Liver (tissue), 9 donors: ENCODE results near the gene TBX21. TPM values are rescaled to one million over a fixed set of nuclear protein-coding genes. Genes with fewer than 3 reads are reported as not detected.

Source experiments
- DNase-seq: peaks from one replicate; pipeline ENCODE4 v3.0.0-alpha.2; 2017; ENCODE audit warnings: low spot score
- H3K27ac ChIP-seq, 2 donors: one replicate each; pipeline ENCODE4 v1.7.0; 2013; ENCODE audit warnings: inconsistent platforms in 2 of 2, low read length in 2 of 2, control low read depth in 1 of 2, low read depth in 1 of 2, mild to moderate bottlenecking in 1 of 2
- H3K27me3 ChIP-seq, 4 donors: one replicate each; pipeline versions ENCODE4 v1.6.1 to v1.7.0; 2013; ENCODE audit warnings: low read length in 3 of 4, inconsistent platforms in 1 of 4, mild to moderate bottlenecking in 1 of 4, moderate library complexity in 1 of 4; ENCODE audit not compliant: control insufficient read depth in 4 of 4, insufficient read depth in 4 of 4
- H3K36me3 ChIP-seq, 4 donors: one replicate each; pipeline versions ENCODE4 v1.6.1 to v1.7.0; 2013; ENCODE audit warnings: low read length in 3 of 4, mild to moderate bottlenecking in 3 of 4, low read depth in 1 of 4, moderate library complexity in 1 of 4; ENCODE audit not compliant: control insufficient read depth in 4 of 4, insufficient read depth in 3 of 4
- H3K4me1 ChIP-seq, 4 donors: one replicate each; pipeline versions ENCODE4 v1.6.1 to v1.7.0; 2013; ENCODE audit warnings: low read length in 3 of 4, mild to moderate bottlenecking in 3 of 4, moderate library complexity in 1 of 4; ENCODE audit not compliant: control insufficient read depth in 4 of 4, insufficient read depth in 4 of 4
- H3K4me3 ChIP-seq, 3 donors: one replicate each; pipeline versions ENCODE4 v1.6.1 to v1.7.0; 2013; ENCODE audit warnings: low read length in 3 of 3, control low read depth in 1 of 3, low read depth in 1 of 3, mild to moderate bottlenecking in 1 of 3
- H3K9ac ChIP-seq, 2 donors: one replicate each; pipeline ENCODE4 v1.7.0; 2013; ENCODE audit warnings: low read length in 2 of 2, mild to moderate bottlenecking in 2 of 2, moderate library complexity in 2 of 2, control low read depth in 1 of 2, low read depth in 1 of 2
- H3K9me3 ChIP-seq, 4 donors: one replicate each; pipeline versions ENCODE4 v1.6.1 to v1.7.0; 2013; ENCODE audit warnings: low read length in 3 of 4; ENCODE audit not compliant: control insufficient read depth in 4 of 4
- EGR1 ChIP-seq, 2 donors: IDR thresholded peaks; 2 replicates each; pipeline ENCODE4 v1.6.1; 2016 to 2018; ENCODE audit warnings: antibody characterized with exemption in 2 of 2, low read depth in 2 of 2
- FOXA2 ChIP-seq: IDR thresholded peaks from 2 replicates; pipeline ENCODE4 v1.6.1; 2016; ENCODE audit warnings: antibody characterized with exemption
- GABPA ChIP-seq, 2 donors: IDR thresholded peaks in 1 of 2; conservative IDR thresholded peaks in 1 of 2; 2 replicates each; pipeline ENCODE4 v1.6.1; 2016; ENCODE audit warnings: antibody characterized with exemption in 2 of 2, mild to moderate bottlenecking in 1 of 2, moderate library complexity in 1 of 2
- HNF4G ChIP-seq: IDR thresholded peaks from 2 replicates; pipeline ENCODE4 v1.6.1; 2016; ENCODE audit warnings: antibody characterized with exemption
- JUND ChIP-seq, 2 donors: IDR thresholded peaks; 2 replicates each; pipeline ENCODE4 v1.6.1; 2016; ENCODE audit warnings: antibody characterized with exemption in 2 of 2
- MAX ChIP-seq: IDR thresholded peaks from 2 replicates; pipeline ENCODE4 v1.6.1; 2016; ENCODE audit warnings: antibody characterized with exemption
- NR2F2 ChIP-seq: IDR thresholded peaks from 2 replicates; pipeline ENCODE4 v1.6.1; 2016; ENCODE audit warnings: antibody characterized with exemption
- RAD21 ChIP-seq, 2 donors: IDR thresholded peaks; 2 replicates each; pipeline ENCODE4 v1.6.1; 2016; ENCODE audit warnings: antibody characterized with exemption in 2 of 2, mild to moderate bottlenecking in 2 of 2
- REST ChIP-seq: IDR thresholded peaks from 2 replicates; pipeline ENCODE4 v1.6.1; 2016; ENCODE audit warnings: antibody characterized with exemption, mild to moderate bottlenecking
- RXRA ChIP-seq, 2 donors: IDR thresholded peaks; 2 replicates each; pipeline ENCODE4 v1.6.1; 2017 to 2018; ENCODE audit warnings: antibody characterized with exemption in 2 of 2, mild to moderate bottlenecking in 1 of 2
- SP1 ChIP-seq: IDR thresholded peaks from 2 replicates; pipeline ENCODE4 v1.6.1; 2018; ENCODE audit warnings: antibody characterized with exemption, mild to moderate bottlenecking
- TAF1 ChIP-seq: conservative IDR thresholded peaks from 2 replicates; pipeline ENCODE4 v1.6.1; 2016; ENCODE audit warnings: antibody characterized with exemption, mild to moderate bottlenecking
- YY1 ChIP-seq: IDR thresholded peaks from 2 replicates; pipeline ENCODE4 v1.6.1; 2016; ENCODE audit warnings: antibody characterized with exemption, mild to moderate bottlenecking
- WGBS: extraction: QIAGEN DNeasy Blood & Tissue Kit; methylation state at CpG from one replicate; pipeline ENCODE4 v1.1.7; 2013; 5-methylcytosine and 5-hydroxymethylcytosine counted together
- polyA plus RNA-seq, 2 donors: library from polyadenylated mRNA; stranded (reverse) in 1 of 2; unstranded in 1 of 2; fragments of 200-250 nt in 1 of 2; fragments of >200 nt in 1 of 2; fragmentation: Nextera tagmentation in 1 of 2; extraction: Ambion mirVana in 1 of 2; gene quantifications; one replicate each; pipeline versions ENCODE4 v1.2.1 to v1.2.3, GENCODE V29; 2013 to 2015
- total RNA-seq, 2 donors: library from RNA; depleted of rRNA; stranded (reverse); fragments of >200 nt; gene quantifications; one replicate each; pipeline ENCODE4 v1.2.3, GENCODE V29; 2014
- TF ChIP-seq, protein P1 (sequence below): fragments of 150-350 bp; IDR thresholded peaks from 2 replicates; pipeline ENCODE4 v1.5.1; 2017; ENCODE audit warnings: improper control_type of control experiment, low read depth, low read length; ENCODE audit not compliant: missing input control
- TF ChIP-seq, protein P2 (sequence below): IDR thresholded peaks from 2 replicates; pipeline ENCODE4 v1.6.1; 2016; ENCODE audit warnings: antibody characterized with exemption
- TF ChIP-seq, protein P3 (sequence below): IDR thresholded peaks from 2 replicates; pipeline ENCODE4 v1.6.1; 2016; ENCODE audit warnings: antibody characterized with exemption
- donor health status: healthy.
- donor health status: healthy.
- donor health status: healthy.
- donor health status: healthy.
- donor health status: healthy.

Gene TBX21
- total and polyA plus RNA-seq, 4 donors = 0.19 to 0.59 (median 0.25) TPM; not detected in 1

DNA sequence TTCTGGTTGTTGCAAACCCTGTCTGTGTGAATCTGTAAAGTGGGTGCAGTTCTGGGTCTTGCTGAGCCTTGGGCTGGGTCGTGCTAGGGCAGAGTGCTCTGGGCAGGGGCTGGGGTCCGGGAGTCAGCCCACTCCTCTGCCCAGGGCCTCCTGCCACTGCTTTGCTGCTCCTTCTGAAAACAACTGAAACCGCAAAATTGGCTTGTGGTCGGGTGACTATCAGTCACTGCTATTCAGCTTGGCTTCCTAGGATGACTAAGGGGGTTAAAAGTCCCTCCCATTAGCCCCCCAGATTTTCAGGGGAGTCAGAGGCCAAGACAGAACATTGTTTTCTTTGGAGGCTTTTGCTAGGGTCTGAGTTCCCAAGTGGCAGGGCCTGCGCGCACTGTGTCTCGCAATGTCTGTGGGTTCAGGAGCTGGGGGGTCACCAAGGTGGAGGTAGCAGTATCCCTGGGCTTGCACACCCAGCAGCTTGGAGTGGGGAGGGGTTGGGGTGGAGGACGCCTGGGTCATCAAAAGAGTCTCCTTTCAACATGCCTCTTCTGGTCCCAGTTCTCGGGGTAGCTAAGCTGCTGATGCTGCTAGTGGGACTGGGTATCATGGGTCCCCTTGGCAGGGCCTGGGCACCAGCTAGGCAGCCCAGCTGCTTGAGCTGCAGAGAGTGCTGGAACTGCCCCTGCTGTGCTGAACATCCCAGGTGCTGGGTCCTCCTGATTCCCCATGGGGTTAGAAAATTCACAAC, 13.5 kb upstream of the TBX21 start:
- Histone ChIP-seq H3K9me3 (no peaks in the 10 kb centered on the region), H3K4me3 (no peak overlapping the region), H3K27me3 (peaks cover 0 to 9% (median 6%) of the 10 kb centered on the region in 4 donors), H3K9ac (no peak overlapping the region), H3K4me1 (peaks cover 0 to 4% (median 0%) of the 10 kb centered on the region in 4 donors), H3K27ac (no peak overlapping the region), H3K36me3 (no peaks in the 10 kb centered on the region)
- no peak for DNase-seq
- TF ChIP-seq MAX = no peak
- no peak for TF ChIP-seq EGR1 (IDR thresholded peaks at IDR 0.05; ENCODE audit: low read depth in 2 of 2)
- TF ChIP-seq, protein P1, sequence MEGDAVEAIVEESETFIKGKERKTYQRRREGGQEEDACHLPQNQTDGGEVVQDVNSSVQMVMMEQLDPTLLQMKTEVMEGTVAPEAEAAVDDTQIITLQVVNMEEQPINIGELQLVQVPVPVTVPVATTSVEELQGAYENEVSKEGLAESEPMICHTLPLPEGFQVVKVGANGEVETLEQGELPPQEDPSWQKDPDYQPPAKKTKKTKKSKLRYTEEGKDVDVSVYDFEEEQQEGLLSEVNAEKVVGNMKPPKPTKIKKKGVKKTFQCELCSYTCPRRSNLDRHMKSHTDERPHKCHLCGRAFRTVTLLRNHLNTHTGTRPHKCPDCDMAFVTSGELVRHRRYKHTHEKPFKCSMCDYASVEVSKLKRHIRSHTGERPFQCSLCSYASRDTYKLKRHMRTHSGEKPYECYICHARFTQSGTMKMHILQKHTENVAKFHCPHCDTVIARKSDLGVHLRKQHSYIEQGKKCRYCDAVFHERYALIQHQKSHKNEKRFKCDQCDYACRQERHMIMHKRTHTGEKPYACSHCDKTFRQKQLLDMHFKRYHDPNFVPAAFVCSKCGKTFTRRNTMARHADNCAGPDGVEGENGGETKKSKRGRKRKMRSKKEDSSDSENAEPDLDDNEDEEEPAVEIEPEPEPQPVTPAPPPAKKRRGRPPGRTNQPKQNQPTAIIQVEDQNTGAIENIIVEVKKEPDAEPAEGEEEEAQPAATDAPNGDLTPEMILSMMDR = no peak
- no peak for TF ChIP-seq YY1
- TF ChIP-seq, protein P2, sequence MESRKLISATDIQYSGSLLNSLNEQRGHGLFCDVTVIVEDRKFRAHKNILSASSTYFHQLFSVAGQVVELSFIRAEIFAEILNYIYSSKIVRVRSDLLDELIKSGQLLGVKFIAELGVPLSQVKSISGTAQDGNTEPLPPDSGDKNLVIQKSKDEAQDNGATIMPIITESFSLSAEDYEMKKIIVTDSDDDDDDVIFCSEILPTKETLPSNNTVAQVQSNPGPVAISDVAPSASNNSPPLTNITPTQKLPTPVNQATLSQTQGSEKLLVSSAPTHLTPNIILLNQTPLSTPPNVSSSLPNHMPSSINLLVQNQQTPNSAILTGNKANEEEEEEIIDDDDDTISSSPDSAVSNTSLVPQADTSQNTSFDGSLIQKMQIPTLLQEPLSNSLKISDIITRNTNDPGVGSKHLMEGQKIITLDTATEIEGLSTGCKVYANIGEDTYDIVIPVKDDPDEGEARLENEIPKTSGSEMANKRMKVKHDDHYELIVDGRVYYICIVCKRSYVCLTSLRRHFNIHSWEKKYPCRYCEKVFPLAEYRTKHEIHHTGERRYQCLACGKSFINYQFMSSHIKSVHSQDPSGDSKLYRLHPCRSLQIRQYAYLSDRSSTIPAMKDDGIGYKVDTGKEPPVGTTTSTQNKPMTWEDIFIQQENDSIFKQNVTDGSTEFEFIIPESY = no peak
- no peak for TF ChIP-seq TAF1
- TF ChIP-seq REST = no peak
- TF ChIP-seq, protein P3, sequence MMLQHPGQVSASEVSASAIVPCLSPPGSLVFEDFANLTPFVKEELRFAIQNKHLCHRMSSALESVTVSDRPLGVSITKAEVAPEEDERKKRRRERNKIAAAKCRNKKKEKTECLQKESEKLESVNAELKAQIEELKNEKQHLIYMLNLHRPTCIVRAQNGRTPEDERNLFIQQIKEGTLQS = no peak
- 70% methylated on average over 9 of the region's 9 CpGs for WGBS

DNA sequence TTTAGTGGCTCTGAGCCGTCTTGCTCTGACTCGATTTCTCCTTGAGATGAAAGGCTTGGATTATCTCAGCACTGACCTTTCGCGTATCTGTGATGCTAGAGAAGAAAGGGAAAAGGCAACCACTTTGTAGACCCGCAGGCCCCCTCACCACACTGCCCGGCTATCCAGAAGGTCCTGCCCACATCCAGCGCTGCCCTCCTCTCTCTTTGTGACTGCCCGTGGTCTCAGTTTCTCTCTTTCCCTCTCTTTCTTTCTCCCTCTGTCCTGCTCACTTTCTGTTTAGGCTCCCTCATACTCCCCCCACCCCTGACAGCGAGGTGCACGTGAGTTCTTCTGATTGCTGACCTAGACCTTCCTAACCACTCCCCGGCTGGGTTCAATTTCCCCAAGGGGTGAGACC, 12.8 kb upstream of the TBX21 start:
- DNase-seq = no peak
- no peak overlapping the region for H3K9ac ChIP-seq
- H3K27me3 ChIP-seq = peaks cover 0 to 9% (median 6%) of the 10 kb centered on the region in 4 donors
- no peaks in the 10 kb centered on the region for H3K9me3 ChIP-seq
- H3K4me3 ChIP-seq = no peak overlapping the region
- no peak overlapping the region for H3K27ac ChIP-seq
- H3K4me1 ChIP-seq = peaks cover 0 to 4% (median 0%) of the 10 kb centered on the region in 4 donors
- no peaks in the 10 kb centered on the region for H3K36me3 ChIP-seq
- 58% methylated on average over 11 of the region's 11 CpGs for WGBS
- no peak for TF ChIP-seq SP1
- TF ChIP-seq RXRA (IDR thresholded peaks at IDR 0.05) = no peak
- no peak for TF ChIP-seq YY1
- TF ChIP-seq TAF1 = no peak
- no peak for TF ChIP-seq GABPA (IDR thresholded peaks at IDR 0.05 in 1 of 2, conservative IDR thresholded peaks at IDR 0.05 in 1 of 2)
- TF ChIP-seq, protein P1 = no peak
- TF ChIP-seq JUND (IDR thresholded peaks at IDR 0.05) = no peak
- no peak for TF ChIP-seq RAD21 (IDR thresholded peaks at IDR 0.05)
- no peak for TF ChIP-seq EGR1 (IDR thresholded peaks at IDR 0.05; ENCODE audit: low read depth in 2 of 2)
- TF ChIP-seq MAX = no peak
- TF ChIP-seq HNF4G = no peak
- TF ChIP-seq, protein P2 = no peak
- TF ChIP-seq, protein P3 = no peak
- no peak for TF ChIP-seq NR2F2
- no peak for TF ChIP-seq FOXA2
